Ovary (tissue), 9 donors: Measurements from ENCODE around the gene NUS1. TPM values are rescaled to one million over a fixed set of nuclear protein-coding genes. Genes with fewer than 3 reads are reported as not detected.
"Not testable (repeated sequence)": the region's sequence is repeated elsewhere in the genome, so short reads cannot be mapped to it uniquely, and the experiment has no call there.

Source experiments
- DNase-seq, 5 donors: peaks; one replicate each; pipeline ENCODE4 v3.0.0-alpha.2; 2019 to 2020
- H3K27ac ChIP-seq, 2 donors: fragments of 200-600 bp; one replicate each; pipeline versions ENCODE4 v1.5.1 to v1.8.0; 2019 to 2022
- H3K27me3 ChIP-seq: fragments of 200-600 bp; one replicate; pipeline ENCODE4 v1.8.0; 2022
- H3K36me3 ChIP-seq: fragments of 200-600 bp; sonication (generic); one replicate; pipeline ENCODE4 v1.5.1; 2019
- H3K4me1 ChIP-seq: one replicate; pipeline ENCODE4 v1.8.1; 2013; ENCODE audit warnings: mild to moderate bottlenecking, moderate library complexity; ENCODE audit not compliant: insufficient read depth
- H3K4me3 ChIP-seq: fragments of 200-600 bp; sonication (generic); one replicate; pipeline ENCODE4 v1.5.1; 2017
- H3K9me3 ChIP-seq, 2 donors: fragments of 200-600 bp in 1 of 2; sonication (generic) in 1 of 2; one replicate each; pipeline versions ENCODE4 v1.5.1 to v1.8.1; 2013 to 2019; ENCODE audit warnings: mild to moderate bottlenecking in 1 of 2, moderate library complexity in 1 of 2
- EP300 ChIP-seq: sonication (generic); formaldehyde crosslinking; IDR thresholded peaks from one replicate; pipeline ENCODE4 v1.6.1; 2017; ENCODE audit warnings: antibody characterized with exemption
- POLR2A ChIP-seq: fragments of 450-650 bp; IDR thresholded peaks from one replicate; pipeline ENCODE4 v1.6.1; 2017; ENCODE audit warnings: antibody characterized with exemption, mild to moderate bottlenecking, moderate library complexity
- WGBS, 3 donors: extraction: QIAGEN DNeasy Blood & Tissue Kit in 1 of 3; methylation state at CpG; one replicate each; pipeline versions ENCODE4 v1.1.5 to v1.1.7; 2013 to 2017; 5-methylcytosine and 5-hydroxymethylcytosine counted together
- intact Hi-C, 4 donors: fragments of 100-400 bp; cut with DNase I; formaldehyde crosslinking; loops; one replicate each; pipeline versions ENCODE4 v1.11.0 to v1.15.1; 2022 to 2023
- polyA plus RNA-seq, 2 donors: library from polyadenylated mRNA; stranded (reverse); fragments of 200-250 nt in 1 of 2; fragments of 350-450 nt in 1 of 2; fragmentation: Illumina TruSeq in 1 of 2; extraction: RNeasy Lipid Tissue Mini Kit (QIAGEN cat#74804) in 1 of 2; gene quantifications; one replicate each; pipeline ENCODE4 v1.2.3, GENCODE V29; 2013 to 2014
- total RNA-seq, 7 donors: library from RNA; depleted of rRNA in 2 of 7; stranded (reverse); fragments of >200 nt in 2 of 7; fragmentation: NEBNext Ultra II Directional in 3 of 7; extraction: Animal tissue kit (Norgen Biotek cat#: 25700) in 3 of 7; gene quantifications; one replicate each; pipeline versions ENCODE4 v1.1.0 to v1.2.4, GENCODE V29; 2016 to 2023
- TF ChIP-seq, protein P1 (sequence below), 3 donors: fragments of 450-650 bp in 2 of 3; fragments of 200-600 bp in 1 of 3; IDR thresholded peaks; one replicate each; pipeline versions ENCODE4 v1.5.1 to v1.8.0; 2016 to 2022; ENCODE audit warnings: antibody characterized with exemption in 3 of 3, mild to moderate bottlenecking in 1 of 3
- donor health status: DM: no; HTN: no; CAD: no; lungs with moderate emphysema.
- donor health status: DM: no; HTN: no; CAD: no.
- donor health status: Bipolar disorder and iron deficiency.
- donor health status: DM: yes; HTN: yes; CAD: no.
- donor health status: DM: no; HTN: no; CAD: no.
- donor health status: DM: yes; HTN: yes; CAD: no.

The NUS1 gene
- total and polyA plus RNA-seq, 9 donors, result 14.6 to 29.2 (median 25.2) TPM

GRCh38 chr6:117681162-117681741 lies 6.0 kb downstream of the NUS1 start:
- H3K36me3 ChIP-seq, result no peaks in the 10 kb centered on the region
- H3K27ac ChIP-seq, result no peak overlapping the region
- peaks cover 2% of the 10 kb centered on the region for H3K4me1 ChIP-seq
- intact Hi-C loops, result no loop called here
- H3K27me3 ChIP-seq, result no peaks in the 10 kb centered on the region
- H3K4me3 ChIP-seq, result no peak overlapping the region
- TF ChIP-seq POLR2A (no peak), EP300 (no peak)
- TF ChIP-seq, protein P1, sequence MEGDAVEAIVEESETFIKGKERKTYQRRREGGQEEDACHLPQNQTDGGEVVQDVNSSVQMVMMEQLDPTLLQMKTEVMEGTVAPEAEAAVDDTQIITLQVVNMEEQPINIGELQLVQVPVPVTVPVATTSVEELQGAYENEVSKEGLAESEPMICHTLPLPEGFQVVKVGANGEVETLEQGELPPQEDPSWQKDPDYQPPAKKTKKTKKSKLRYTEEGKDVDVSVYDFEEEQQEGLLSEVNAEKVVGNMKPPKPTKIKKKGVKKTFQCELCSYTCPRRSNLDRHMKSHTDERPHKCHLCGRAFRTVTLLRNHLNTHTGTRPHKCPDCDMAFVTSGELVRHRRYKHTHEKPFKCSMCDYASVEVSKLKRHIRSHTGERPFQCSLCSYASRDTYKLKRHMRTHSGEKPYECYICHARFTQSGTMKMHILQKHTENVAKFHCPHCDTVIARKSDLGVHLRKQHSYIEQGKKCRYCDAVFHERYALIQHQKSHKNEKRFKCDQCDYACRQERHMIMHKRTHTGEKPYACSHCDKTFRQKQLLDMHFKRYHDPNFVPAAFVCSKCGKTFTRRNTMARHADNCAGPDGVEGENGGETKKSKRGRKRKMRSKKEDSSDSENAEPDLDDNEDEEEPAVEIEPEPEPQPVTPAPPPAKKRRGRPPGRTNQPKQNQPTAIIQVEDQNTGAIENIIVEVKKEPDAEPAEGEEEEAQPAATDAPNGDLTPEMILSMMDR (IDR thresholded peaks at IDR 0.05), result no peak
- DNase-seq, result no peak
- peaks cover 0 to 3% of the 10 kb centered on the region in 2 donors for H3K9me3 ChIP-seq
- WGBS, 3 donors, result 44 to 75% (median 50%) methylated on average over 3 of the region's 3 CpGs

DNA sequence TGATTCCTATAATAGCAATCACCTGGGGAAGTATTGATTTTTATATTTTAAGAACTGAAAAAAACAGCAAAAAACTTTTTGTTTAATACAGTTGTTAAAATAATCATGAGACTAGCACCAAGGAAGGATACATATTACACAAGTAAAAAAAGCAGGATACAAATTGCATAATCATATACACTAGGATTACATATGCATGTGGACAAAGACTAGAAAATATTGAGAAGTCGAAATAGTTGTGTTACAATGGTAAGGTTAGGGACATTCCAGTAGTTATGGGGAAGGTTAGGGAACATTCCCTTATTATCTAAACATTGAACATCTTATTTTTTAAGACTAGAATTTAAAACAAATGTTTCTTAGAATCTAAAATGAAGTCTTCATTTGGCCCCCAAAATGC lies 9.5 kb downstream of the NUS1 start:
- intact Hi-C loops, result no loop called here
- no peaks in the 10 kb centered on the region for H3K27me3 ChIP-seq
- H3K4me1 ChIP-seq, result no peaks in the 10 kb centered on the region
- H3K9me3 ChIP-seq, result no peaks in the 10 kb centered on the region
- no peaks in the 10 kb centered on the region for H3K36me3 ChIP-seq
- WGBS, 3 donors, result 96 to 98% (median 97%) methylated on average over 1 of the region's 1 CpG
- H3K4me3 ChIP-seq, result no peak overlapping the region
- H3K27ac ChIP-seq, result no peak overlapping the region
- DNase-seq, result no peak
- TF ChIP-seq POLR2A (no peak), EP300 (no peak)
- TF ChIP-seq, protein P1 (IDR thresholded peaks at IDR 0.05), result no peak

GRCh38 chr6:117685359-117685758 lies 10.1 kb downstream of the NUS1 start:
- intact Hi-C loops, result no loop called here
- DNase-seq, result no peak
- WGBS, 3 donors, result 97 to 98% (median 97%) methylated on average over 2 of the region's 2 CpGs
- Histone ChIP-seq H3K4me1 (no peaks in the 10 kb centered on the region), H3K27me3 (no peaks in the 10 kb centered on the region), H3K9me3 (no peaks in the 10 kb centered on the region), H3K27ac (no peak overlapping the region), H3K36me3 (no peaks in the 10 kb centered on the region), H3K4me3 (no peak overlapping the region)
- TF ChIP-seq POLR2A, result no peak
- TF ChIP-seq, protein P1 (IDR thresholded peaks at IDR 0.05), result no peak
- no peak for TF ChIP-seq EP300

DNA sequence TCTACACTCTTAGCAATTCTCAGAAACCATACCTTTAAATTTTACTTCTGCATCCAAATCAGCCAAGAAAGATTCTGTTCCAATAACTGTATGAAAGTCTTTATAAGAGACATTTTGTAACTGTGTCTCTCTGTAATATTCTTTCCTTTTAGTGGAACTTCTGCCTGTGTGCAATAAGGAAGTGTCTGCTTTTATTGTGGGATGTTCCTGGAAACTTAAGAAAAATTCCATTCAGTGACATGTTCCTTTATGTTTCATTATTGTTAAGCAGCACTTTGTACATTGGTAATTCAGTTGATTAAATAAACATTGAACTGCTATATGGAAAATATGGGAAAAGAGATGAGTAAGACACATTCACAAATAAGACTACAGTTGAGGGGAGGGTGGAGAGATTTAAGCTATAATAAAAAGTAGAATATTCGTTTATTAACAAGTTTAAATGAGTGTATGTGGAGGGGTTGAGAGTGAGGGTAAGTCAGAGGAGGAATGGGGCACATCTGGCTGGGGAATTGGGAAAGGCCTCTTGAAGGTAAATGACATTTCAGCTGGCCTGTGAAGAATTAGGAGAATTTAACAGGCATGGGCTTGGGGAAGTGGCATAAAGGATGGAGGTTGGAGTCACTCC lies 11.9 kb downstream of the NUS1 start:
- no peaks in the 10 kb centered on the region for H3K27me3 ChIP-seq
- DNase-seq, result no peak
- no peaks in the 10 kb centered on the region for H3K4me1 ChIP-seq
- H3K9me3 ChIP-seq, result no peaks in the 10 kb centered on the region
- TF ChIP-seq EP300, result no peak
- no peaks in the 10 kb centered on the region for H3K36me3 ChIP-seq
- intact Hi-C loops, result no loop called here
- no peak overlapping the region for H3K27ac ChIP-seq
- no peak overlapping the region for H3K4me3 ChIP-seq
- 75 to 85% (median 82%) methylated on average over 1 of the region's 1 CpG for WGBS, 3 donors

DNA sequence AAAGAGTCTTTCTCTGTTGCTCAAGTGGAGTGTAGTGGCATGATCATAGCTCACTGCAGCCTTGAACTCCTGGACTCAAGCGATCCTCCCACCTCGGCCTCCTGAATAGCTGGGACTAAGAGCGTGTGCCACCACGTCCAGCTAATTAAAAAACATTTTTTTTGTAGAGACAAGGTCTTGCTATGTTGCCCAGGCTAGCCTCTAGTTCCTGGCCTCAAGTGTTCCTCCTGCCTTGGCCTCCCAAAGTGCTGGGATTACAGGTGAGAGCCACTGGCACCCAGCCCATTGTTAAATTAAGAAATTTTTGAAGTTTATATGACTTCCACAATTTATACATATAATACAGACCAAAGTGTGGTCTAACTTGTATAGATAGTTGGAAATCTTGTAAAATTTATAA lies 14.3 kb downstream of the NUS1 start:
- H3K36me3 ChIP-seq, H3K4me3 ChIP-seq, DNase-seq, H3K27ac ChIP-seq, H3K27me3 ChIP-seq, H3K9me3 ChIP-seq, intact Hi-C loops, H3K4me1 ChIP-seq: not testable (repeated sequence)
- WGBS, 3 donors, result 91 to 97% (median 93%) methylated on average over 4 of the region's 4 CpGs
